ENCODE data around the gene BCL2L2.

DNA sequence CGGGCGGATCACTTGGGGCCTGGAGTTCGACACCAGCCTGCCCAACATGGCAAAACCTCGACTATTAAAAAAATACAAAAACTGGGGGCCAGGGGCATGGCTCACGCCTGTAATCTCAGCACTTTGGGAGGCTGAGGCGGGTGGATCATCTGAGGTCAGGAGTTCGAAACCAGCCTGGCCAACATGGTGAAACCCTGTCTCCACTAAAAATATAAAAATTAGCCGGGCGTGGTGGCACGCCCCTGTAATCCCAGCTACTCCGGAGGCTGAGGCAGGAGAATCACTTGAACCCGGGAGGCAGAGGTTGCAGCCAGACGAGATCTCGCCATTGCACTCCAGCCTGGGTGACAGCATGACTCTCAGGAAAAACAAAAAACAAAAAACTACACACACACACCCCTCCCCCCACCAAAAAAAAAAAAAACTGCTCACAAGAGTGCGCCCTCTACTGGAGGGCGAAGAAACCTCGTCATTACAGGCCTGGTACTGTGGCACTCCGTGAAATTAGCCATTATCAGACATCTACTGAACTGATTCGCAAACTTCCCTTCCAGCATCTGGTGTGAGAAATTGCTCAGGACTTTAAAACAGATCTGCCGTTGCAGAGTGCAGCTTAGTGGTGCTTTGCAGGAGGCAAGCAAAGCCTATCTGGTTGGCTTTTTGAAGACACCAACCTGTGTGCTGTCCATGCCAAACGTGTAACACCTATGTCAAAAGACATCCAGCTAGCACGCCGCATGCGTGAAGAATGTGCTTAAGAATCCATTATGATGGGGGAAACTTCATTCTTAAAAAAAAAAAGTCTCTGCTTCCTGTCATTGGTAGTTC lies 11.7 kb upstream of the BCL2L2 start:
- TF ChIP-seq CTCF (conservative IDR thresholded peaks at IDR 0.05; ENCODE audit: low read length): peak; percentile 92
- TF ChIP-seq EZH2phosphoT487 (IDR thresholded peaks at IDR 0.05; ENCODE audit: borderline replicate concordance, low read depth, low read length): no peak
